HepG2 (cell line): ENCODE data around the gene MTA1. TPM values are rescaled to one million over a fixed set of nuclear protein-coding genes. Genes with fewer than 3 reads are reported as not detected.

Source experiments
- DNMT1 ChIP-seq: sonication (generic); formaldehyde crosslinking; IDR thresholded peaks from 2 replicates; pipeline ENCODE4 v1.5.1; 2020; ENCODE audit warnings: mild to moderate bottlenecking, missing genetic modification reagents
- ELF4 ChIP-seq: sonication (generic); formaldehyde crosslinking; IDR thresholded peaks from 2 replicates; pipeline ENCODE4 v1.5.0; 2020; ENCODE audit warnings: missing genetic modification reagents, mild to moderate bottlenecking, moderate library complexity, borderline replicate concordance
- FIP1L1 ChIP-seq: fragments of 200-400 bp; formaldehyde crosslinking; IDR thresholded peaks from 2 replicates; pipeline ENCODE4 v1.6.1; 2018; ENCODE audit warnings: low read depth, mild to moderate bottlenecking, low read length, moderate library complexity, borderline replicate concordance; ENCODE audit not compliant: insufficient read depth
- HMG20A ChIP-seq: IDR thresholded peaks from 2 replicates; pipeline ENCODE4 v1.6.1; 2016; ENCODE audit warnings: borderline replicate concordance
- MAFG ChIP-seq: sonication (generic); formaldehyde crosslinking; IDR thresholded peaks from 2 replicates; pipeline ENCODE4 v1.5.1; 2020; ENCODE audit warnings: mild to moderate bottlenecking, missing genetic modification reagents
- RNF2 ChIP-seq: fragments of 450-650 bp; conservative IDR thresholded peaks from 2 replicates; pipeline ENCODE4 v1.6.1; 2016; ENCODE audit warnings: low read depth
- TBL1XR1 ChIP-seq: fragments of 150-350 bp; IDR thresholded peaks from 2 replicates; pipeline ENCODE4 v1.6.1; 2014; ENCODE audit warnings: borderline replicate concordance, low read length; ENCODE audit not compliant: partially characterized antibody
- ZNF138 ChIP-seq: sonication (generic); formaldehyde crosslinking; IDR thresholded peaks from 2 replicates; pipeline ENCODE4 v1.5.0; 2020; ENCODE audit warnings: mild to moderate bottlenecking, low read depth, missing genetic modification reagents
- ZNF274 ChIP-seq: sonication (generic); formaldehyde crosslinking; IDR thresholded peaks from 2 replicates; pipeline ENCODE4 v1.5.1; 2020; ENCODE audit warnings: mild to moderate bottlenecking, missing genetic modification reagents
- ZNF558 ChIP-seq: sonication (generic); formaldehyde crosslinking; IDR thresholded peaks from 2 replicates; pipeline ENCODE4 v1.9.0; 2022; ENCODE audit warnings: mild to moderate bottlenecking, missing genetic modification reagents, borderline replicate concordance
- ZNF772 ChIP-seq: sonication (generic); formaldehyde crosslinking; IDR thresholded peaks from 2 replicates; pipeline ENCODE4 v1.5.0; 2020; ENCODE audit warnings: mild to moderate bottlenecking, missing genetic modification reagents
- ZNF788 ChIP-seq: sonication (generic); formaldehyde crosslinking; IDR thresholded peaks from 2 replicates; pipeline ENCODE4 v1.5.0; 2020; ENCODE audit warnings: mild to moderate bottlenecking, missing genetic modification reagents, borderline replicate concordance
- ZSCAN29 ChIP-seq: sonication (generic); formaldehyde crosslinking; conservative IDR thresholded peaks from 2 replicates; pipeline ENCODE4 v1.4.0; 2020; ENCODE audit warnings: mild to moderate bottlenecking, missing genetic modification reagents
- polyA plus RNA-seq, 8 experiments: library from polyadenylated mRNA; depleted of rRNA in 3 of 8; stranded (reverse) in 7 of 8; unstranded in 1 of 8; fragments of >200 nt; fragmentation: Illumina TruSeq in 4 of 8; extraction: Trizol in 4 of 8; gene quantifications; 2 replicates each; pipeline versions ENCODE4 v1.2.1 to v1.2.3, GENCODE V29; 2011 to 2016; ENCODE audit warnings: low read depth in 4 of 8, missing spikeins in 1 of 8, mixed read lengths in 1 of 8; ENCODE audit not compliant: insufficient read depth in 1 of 8
- total RNA-seq, 5 experiments: library from RNA; depleted of rRNA; stranded (reverse); fragments of >200 nt; fragmentation: Illumina TruSeq; extraction: Trizol; gene quantifications; 2 replicates each; pipeline ENCODE4 v1.2.3, GENCODE V29; 2016; ENCODE audit warnings: low read depth in 1 of 5
- TF ChIP-seq, protein P1 (sequence below): sonication (generic); formaldehyde crosslinking; IDR thresholded peaks from 2 replicates; pipeline ENCODE4 v1.9.0; 2021; ENCODE audit warnings: mild to moderate bottlenecking, missing genetic modification reagents
- TF ChIP-seq, protein P2 (sequence below): sonication (generic); formaldehyde crosslinking; IDR thresholded peaks from 2 replicates; pipeline ENCODE4 v1.5.0; 2020; ENCODE audit warnings: missing genetic modification reagents, mild to moderate bottlenecking, borderline replicate concordance
- TF ChIP-seq, protein P3 (sequence below): conservative IDR thresholded peaks from 2 replicates; pipeline ENCODE4 v1.6.1; 2018; ENCODE audit warnings: missing genetic modification reagents
- TF ChIP-seq, protein P4 (sequence below): sonication (generic); formaldehyde crosslinking; conservative IDR thresholded peaks from 2 replicates; pipeline ENCODE4 v1.5.0; 2020; ENCODE audit warnings: missing genetic modification reagents

Gene MTA1
- total and polyA plus RNA-seq, 2 of the 13 experiments (the other 11 are each of a cell fraction or from before 2014, with no cell fraction given) = 35.2 to 85.8 TPM

DNA sequence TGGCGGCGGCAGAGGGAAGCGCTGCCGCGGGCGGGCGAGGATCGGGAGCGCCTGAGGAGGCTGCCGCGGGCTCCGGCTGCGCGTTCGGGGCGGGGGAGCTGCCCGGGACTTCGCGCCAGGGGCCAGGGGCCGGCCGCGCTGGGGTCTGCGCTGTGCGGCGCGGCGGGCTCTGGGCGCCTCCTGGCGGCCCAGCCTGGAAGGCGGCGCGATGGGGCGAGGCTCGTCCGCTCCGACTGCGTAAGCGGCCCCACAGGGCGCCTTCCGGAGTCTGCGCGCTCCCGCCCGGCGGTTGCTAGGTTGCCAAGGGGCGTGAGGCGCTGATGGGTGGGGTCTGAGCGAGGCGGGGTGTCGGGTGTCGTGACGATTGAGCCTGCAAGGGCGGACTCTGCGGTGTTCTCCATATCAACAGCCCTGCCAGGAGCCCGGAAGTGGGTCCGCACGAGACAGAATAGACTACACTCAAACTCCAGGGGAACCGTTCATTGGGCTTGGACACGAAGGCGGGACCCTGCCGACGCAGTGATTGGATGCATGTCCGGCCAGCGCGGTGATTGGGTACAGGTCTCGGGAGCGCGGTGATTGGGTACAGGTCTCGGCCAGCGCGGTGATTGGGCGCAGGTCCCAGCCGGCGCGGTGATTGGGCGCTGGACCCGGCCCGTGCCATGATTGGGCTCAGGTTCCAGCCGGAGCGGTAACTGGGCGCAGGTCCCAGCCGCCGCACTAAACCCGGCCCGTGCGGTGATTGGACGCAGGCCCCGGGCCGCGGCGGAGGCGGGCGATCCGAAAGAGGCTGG, 71.1 kb downstream of the MTA1 start, which contains the start of gene TEDC1 (continued):
- TF ChIP-seq, protein P1, sequence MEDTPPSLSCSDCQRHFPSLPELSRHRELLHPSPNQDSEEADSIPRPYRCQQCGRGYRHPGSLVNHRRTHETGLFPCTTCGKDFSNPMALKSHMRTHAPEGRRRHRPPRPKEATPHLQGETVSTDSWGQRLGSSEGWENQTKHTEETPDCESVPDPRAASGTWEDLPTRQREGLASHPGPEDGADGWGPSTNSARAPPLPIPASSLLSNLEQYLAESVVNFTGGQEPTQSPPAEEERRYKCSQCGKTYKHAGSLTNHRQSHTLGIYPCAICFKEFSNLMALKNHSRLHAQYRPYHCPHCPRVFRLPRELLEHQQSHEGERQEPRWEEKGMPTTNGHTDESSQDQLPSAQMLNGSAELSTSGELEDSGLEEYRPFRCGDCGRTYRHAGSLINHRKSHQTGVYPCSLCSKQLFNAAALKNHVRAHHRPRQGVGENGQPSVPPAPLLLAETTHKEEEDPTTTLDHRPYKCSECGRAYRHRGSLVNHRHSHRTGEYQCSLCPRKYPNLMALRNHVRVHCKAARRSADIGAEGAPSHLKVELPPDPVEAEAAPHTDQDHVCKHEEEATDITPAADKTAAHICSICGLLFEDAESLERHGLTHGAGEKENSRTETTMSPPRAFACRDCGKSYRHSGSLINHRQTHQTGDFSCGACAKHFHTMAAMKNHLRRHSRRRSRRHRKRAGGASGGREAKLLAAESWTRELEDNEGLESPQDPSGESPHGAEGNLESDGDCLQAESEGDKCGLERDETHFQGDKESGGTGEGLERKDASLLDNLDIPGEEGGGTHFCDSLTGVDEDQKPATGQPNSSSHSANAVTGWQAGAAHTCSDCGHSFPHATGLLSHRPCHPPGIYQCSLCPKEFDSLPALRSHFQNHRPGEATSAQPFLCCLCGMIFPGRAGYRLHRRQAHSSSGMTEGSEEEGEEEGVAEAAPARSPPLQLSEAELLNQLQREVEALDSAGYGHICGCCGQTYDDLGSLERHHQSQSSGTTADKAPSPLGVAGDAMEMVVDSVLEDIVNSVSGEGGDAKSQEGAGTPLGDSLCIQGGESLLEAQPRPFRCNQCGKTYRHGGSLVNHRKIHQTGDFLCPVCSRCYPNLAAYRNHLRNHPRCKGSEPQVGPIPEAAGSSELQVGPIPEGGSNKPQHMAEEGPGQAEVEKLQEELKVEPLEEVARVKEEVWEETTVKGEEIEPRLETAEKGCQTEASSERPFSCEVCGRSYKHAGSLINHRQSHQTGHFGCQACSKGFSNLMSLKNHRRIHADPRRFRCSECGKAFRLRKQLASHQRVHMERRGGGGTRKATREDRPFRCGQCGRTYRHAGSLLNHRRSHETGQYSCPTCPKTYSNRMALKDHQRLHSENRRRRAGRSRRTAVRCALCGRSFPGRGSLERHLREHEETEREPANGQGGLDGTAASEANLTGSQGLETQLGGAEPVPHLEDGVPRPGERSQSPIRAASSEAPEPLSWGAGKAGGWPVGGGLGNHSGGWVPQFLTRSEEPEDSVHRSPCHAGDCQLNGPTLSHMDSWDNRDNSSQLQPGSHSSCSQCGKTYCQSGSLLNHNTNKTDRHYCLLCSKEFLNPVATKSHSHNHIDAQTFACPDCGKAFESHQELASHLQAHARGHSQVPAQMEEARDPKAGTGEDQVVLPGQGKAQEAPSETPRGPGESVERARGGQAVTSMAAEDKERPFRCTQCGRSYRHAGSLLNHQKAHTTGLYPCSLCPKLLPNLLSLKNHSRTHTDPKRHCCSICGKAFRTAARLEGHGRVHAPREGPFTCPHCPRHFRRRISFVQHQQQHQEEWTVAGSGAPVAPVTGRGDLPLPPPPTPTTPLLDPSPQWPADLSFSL = no peak
- TF ChIP-seq DNMT1 (CRISPR knock-in tag) (peak; percentile 26; the same call in 1 of the 2 replicates), TBL1XR1 (no peak), RNF2 (peak; percentile 83), ELF4 (peak; percentile 77; the same call in 1 of the 2 replicates), HMG20A (CRISPR knock-in tag) (no peak), FIP1L1 (no peak; the same call in 1 of the 2 replicates), ZSCAN29 (CRISPR knock-in tag) (peak; percentile 99), ZNF772 (peak; percentile 72; the same call in 1 of the 2 replicates), ZNF138 (CRISPR knock-in tag) (0 out of 2 replicates have a peak, but pooled peaks have one; percentile 30), ZNF558 (peak; percentile 62; the same call in 1 of the 2 replicates), ZNF788 (CRISPR knock-in tag) (peak; percentile 82; the same call in 1 of the 2 replicates), ZNF274 (CRISPR knock-in tag) (0 out of 2 replicates have a peak, but pooled peaks have one; percentile 65), MAFG (CRISPR knock-in tag) (no peak)
- TF ChIP-seq, protein P2, sequence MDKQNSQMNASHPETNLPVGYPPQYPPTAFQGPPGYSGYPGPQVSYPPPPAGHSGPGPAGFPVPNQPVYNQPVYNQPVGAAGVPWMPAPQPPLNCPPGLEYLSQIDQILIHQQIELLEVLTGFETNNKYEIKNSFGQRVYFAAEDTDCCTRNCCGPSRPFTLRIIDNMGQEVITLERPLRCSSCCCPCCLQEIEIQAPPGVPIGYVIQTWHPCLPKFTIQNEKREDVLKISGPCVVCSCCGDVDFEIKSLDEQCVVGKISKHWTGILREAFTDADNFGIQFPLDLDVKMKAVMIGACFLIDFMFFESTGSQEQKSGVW (CRISPR knock-in tag) = no peak
- TF ChIP-seq, protein P3, sequence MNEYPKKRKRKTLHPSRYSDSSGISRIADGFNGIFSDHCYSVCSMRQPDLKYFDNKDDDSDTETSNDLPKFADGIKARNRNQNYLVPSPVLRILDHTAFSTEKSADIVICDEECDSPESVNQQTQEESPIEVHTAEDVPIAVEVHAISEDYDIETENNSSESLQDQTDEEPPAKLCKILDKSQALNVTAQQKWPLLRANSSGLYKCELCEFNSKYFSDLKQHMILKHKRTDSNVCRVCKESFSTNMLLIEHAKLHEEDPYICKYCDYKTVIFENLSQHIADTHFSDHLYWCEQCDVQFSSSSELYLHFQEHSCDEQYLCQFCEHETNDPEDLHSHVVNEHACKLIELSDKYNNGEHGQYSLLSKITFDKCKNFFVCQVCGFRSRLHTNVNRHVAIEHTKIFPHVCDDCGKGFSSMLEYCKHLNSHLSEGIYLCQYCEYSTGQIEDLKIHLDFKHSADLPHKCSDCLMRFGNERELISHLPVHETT (CRISPR knock-in tag) = peak; percentile 54; the same call in 1 of the 2 replicates
- TF ChIP-seq, protein P4, sequence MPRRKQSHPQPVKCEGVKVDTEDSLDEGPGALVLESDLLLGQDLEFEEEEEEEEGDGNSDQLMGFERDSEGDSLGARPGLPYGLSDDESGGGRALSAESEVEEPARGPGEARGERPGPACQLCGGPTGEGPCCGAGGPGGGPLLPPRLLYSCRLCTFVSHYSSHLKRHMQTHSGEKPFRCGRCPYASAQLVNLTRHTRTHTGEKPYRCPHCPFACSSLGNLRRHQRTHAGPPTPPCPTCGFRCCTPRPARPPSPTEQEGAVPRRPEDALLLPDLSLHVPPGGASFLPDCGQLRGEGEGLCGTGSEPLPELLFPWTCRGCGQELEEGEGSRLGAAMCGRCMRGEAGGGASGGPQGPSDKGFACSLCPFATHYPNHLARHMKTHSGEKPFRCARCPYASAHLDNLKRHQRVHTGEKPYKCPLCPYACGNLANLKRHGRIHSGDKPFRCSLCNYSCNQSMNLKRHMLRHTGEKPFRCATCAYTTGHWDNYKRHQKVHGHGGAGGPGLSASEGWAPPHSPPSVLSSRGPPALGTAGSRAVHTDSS = 0 out of 2 replicates have a peak, but pooled peaks have one; percentile 42
